Left ventricle myocardium inferior (tissue), 1 donor: ENCODE data around the gene PRMT1. TPM values are rescaled to one million over a fixed set of nuclear protein-coding genes. Genes with fewer than 3 reads are reported as not detected.
A peak's percentile ranks its signal among the peaks of the same experiment; 100 is the strongest.
"Not testable (repeated sequence)": the region's sequence is repeated elsewhere in the genome, so short reads cannot be mapped to it uniquely, and the experiment has no call there.

Source experiments
- DNase-seq: peaks from one replicate; pipeline ENCODE4 v3.0.0-alpha.2; 2020
- H3K27ac ChIP-seq: fragments of 200-600 bp; replicated peaks from 2 replicates; pipeline ENCODE4 v1.8.0; 2021
- H3K27me3 ChIP-seq: fragments of 200-600 bp; 2 replicates; pipeline ENCODE4 v1.8.0; 2021; ENCODE audit warnings: low read depth
- H3K36me3 ChIP-seq: fragments of 200-600 bp; 2 replicates; pipeline ENCODE4 v1.8.0; 2021
- H3K4me1 ChIP-seq: fragments of 200-600 bp; 2 replicates; pipeline ENCODE4 v1.8.0; 2021
- H3K4me3 ChIP-seq: fragments of 200-600 bp; 2 replicates; pipeline ENCODE4 v1.8.0; 2021; ENCODE audit warnings: mild to moderate bottlenecking, moderate library complexity
- H3K9me3 ChIP-seq: fragments of 200-600 bp; replicated peaks from 2 replicates; pipeline ENCODE4 v1.8.0; 2021
- intact Hi-C: fragments of 100-400 bp; cut with micrococcal nuclease; formaldehyde crosslinking; loops from one replicate; pipeline ENCODE4 v1.11.0; 2022
- microRNA-seq: library from miRNA; unstranded; fragments of <30 nt; microRNA quantifications from one replicate; pipeline ENCODE4 v1.2.0, GENCODE V29; 2020
- total RNA-seq: library from RNA; stranded (reverse); fragmentation: NEBNext Ultra II Directional; extraction: Animal tissue kit (Norgen Biotek cat#: 25700); gene quantifications from one replicate; pipeline ENCODE4 v1.2.1, GENCODE V29; 2021
- TF ChIP-seq, protein P1 (sequence below): fragments of 200-600 bp; IDR thresholded peaks from 2 replicates; pipeline ENCODE4 v1.8.0; 2021; ENCODE audit warnings: antibody characterized with exemption, mild to moderate bottlenecking, borderline replicate concordance
- donor health status: DM: no; HTN: yes; CAD: no; lungs with severe emphysema.

Gene PRMT1
- total RNA-seq, 1 donor from 2014 or later: 112 TPM

GRCh38 chr19:49718991-49719390 is 41.9 kb downstream of the PRMT1 start:
- no peak overlapping the region for H3K27ac ChIP-seq
- no peak overlapping the region for H3K4me3 ChIP-seq
- H3K27me3 ChIP-seq: no peaks in the 10 kb centered on the region
- DNase-seq: no peak
- H3K9me3 ChIP-seq: no peaks in the 10 kb centered on the region
- H3K36me3 ChIP-seq: no peaks in the 10 kb centered on the region
- H3K4me1 ChIP-seq: peaks cover 11% of the 10 kb centered on the region
- TF ChIP-seq, protein P1, sequence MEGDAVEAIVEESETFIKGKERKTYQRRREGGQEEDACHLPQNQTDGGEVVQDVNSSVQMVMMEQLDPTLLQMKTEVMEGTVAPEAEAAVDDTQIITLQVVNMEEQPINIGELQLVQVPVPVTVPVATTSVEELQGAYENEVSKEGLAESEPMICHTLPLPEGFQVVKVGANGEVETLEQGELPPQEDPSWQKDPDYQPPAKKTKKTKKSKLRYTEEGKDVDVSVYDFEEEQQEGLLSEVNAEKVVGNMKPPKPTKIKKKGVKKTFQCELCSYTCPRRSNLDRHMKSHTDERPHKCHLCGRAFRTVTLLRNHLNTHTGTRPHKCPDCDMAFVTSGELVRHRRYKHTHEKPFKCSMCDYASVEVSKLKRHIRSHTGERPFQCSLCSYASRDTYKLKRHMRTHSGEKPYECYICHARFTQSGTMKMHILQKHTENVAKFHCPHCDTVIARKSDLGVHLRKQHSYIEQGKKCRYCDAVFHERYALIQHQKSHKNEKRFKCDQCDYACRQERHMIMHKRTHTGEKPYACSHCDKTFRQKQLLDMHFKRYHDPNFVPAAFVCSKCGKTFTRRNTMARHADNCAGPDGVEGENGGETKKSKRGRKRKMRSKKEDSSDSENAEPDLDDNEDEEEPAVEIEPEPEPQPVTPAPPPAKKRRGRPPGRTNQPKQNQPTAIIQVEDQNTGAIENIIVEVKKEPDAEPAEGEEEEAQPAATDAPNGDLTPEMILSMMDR: no peak
- intact Hi-C loops: no loop called here

- intact Hi-C loops, H3K27ac ChIP-seq, H3K4me3 ChIP-seq, DNase-seq, H3K27me3 ChIP-seq, H3K36me3 ChIP-seq, H3K9me3 ChIP-seq: not testable (repeated sequence)
- H3K4me1 ChIP-seq: peaks cover 11% of the 10 kb centered on the region
These were observed 42.3 kb downstream of the PRMT1 start for GRCh38 chr19:49719420-49719819.

DNA sequence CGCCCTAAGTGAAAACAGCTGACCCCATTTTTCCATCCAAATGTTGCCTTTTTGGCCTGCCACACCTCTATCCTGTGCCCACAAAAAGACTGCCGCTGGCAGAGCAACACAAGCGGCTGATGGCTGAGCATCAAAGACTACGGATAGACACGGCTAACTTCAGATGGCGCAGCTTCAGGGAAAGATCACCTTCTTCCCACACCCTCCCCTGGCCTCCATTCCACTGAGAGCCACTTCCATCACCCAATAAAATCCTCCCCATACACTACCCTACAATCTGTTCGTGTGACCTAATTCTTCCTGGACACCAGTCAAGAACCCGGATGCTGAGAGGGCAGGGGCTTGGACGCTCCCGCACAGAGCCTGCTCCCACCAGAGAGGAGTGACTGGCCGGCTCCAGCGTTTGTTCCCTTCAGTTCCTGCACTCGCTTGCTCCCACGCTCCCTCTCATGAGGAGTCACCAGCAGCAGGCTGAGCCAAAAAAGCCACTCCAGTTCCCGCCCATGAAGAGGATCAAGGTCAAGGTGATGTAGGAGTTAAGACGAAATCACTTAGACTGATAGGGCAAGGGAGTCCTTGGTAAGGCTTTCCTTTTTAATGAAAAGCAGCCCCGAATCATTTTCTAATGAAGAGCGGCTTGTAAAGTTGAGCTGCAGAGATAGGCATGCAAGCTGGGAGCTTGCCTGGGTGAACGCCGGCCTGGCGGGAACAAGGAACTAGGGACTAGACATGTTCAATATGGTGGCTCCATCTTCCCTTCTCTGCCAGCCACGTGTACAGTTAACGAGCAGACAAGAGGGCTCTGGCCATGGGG is 50.4 kb downstream of the PRMT1 start:
- peak; percentile 65 for DNase-seq
- no peaks in the 10 kb centered on the region for H3K9me3 ChIP-seq

DNA sequence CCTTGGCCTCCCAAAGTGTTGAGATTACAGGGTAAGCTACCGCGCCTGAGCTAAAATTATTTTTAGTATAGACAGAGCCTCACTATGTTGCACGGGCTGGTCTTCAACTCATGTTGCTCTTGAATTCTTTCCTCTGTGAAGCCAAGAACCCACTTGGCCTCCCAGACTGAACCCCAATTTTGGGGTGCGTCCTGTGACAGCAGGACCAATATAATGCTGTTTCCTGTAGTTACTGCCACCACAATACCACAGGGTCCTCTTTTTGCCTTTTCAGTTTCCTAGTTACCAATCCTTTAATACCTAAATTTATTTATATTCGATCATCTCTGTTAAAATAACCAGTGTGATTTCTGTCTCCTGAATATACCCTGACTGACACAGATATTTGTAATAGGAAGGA is 53.1 kb downstream of the PRMT1 start:
- intact Hi-C loops: no loop called here
- H3K4me1 ChIP-seq: peaks cover 12% of the 10 kb centered on the region

More for the DNA sequence above, 50.4 kb downstream of the PRMT1 start:
- H3K36me3 ChIP-seq: no peaks in the 10 kb centered on the region
- no peaks in the 10 kb centered on the region for H3K27me3 ChIP-seq
- H3K4me3 ChIP-seq: peak overlapping the region; percentile 29
- H3K27ac ChIP-seq: peak overlapping the region; percentile 78
- intact Hi-C loops: no loop called here
- peaks cover 12% of the 10 kb centered on the region for H3K4me1 ChIP-seq
- TF ChIP-seq, protein P1: no peak

More for the DNA sequence above, 53.1 kb downstream of the PRMT1 start:
- Histone ChIP-seq H3K9me3 (no peaks in the 10 kb centered on the region), H3K4me3 (no peak overlapping the region), H3K36me3 (no peaks in the 10 kb centered on the region), H3K27me3 (no peaks in the 10 kb centered on the region), H3K27ac (no peak overlapping the region)
- TF ChIP-seq, protein P1: no peak
- DNase-seq: no peak

Small RNAs within 50 kb of the gene (microRNA-seq; reads per million reads assigned to microRNA genes)
- gene MIR5088: not detected

Other genes starting within 250 kb of the PRMT1 start
- gene SLC17A7, start 235.7 kb upstream of the PRMT1 start, total RNA-seq: 0.99 TPM
- gene PIH1D1, start 225.5 kb upstream of the PRMT1 start, total RNA-seq: 24.7 TPM
- 9.6 TPM for gene ALDH16A1, start 224.0 kb upstream of the PRMT1 start, total RNA-seq
- gene FLT3LG, start 203.1 kb upstream of the PRMT1 start, total RNA-seq: 3.1 TPM
- 1,308 TPM for gene RPL13A, start 189.7 kb upstream of the PRMT1 start, total RNA-seq
- 998 TPM for gene RPS11, start 180.8 kb upstream of the PRMT1 start, total RNA-seq
- gene FCGRT, start 164.6 kb upstream of the PRMT1 start, total RNA-seq: 80.9 TPM
- 7.5 TPM for gene RCN3, start 149.3 kb upstream of the PRMT1 start, total RNA-seq
- gene NOSIP, start 96.7 kb upstream of the PRMT1 start, total RNA-seq: 47.3 TPM
- 0.88 TPM for gene PRRG2, start 96.0 kb upstream of the PRMT1 start, total RNA-seq
- gene PRR12, start 86.1 kb upstream of the PRMT1 start, total RNA-seq: 15.5 TPM
- 116 TPM for gene RRAS, start 37.1 kb upstream of the PRMT1 start, total RNA-seq
- 38.8 TPM for gene SCAF1, start 35.1 kb upstream of the PRMT1 start, total RNA-seq
- gene IRF3, start 11.4 kb upstream of the PRMT1 start, total RNA-seq: 34.5 TPM
- 11.4 TPM for gene BCL2L12, start 11.3 kb upstream of the PRMT1 start, total RNA-seq
- 0.49 TPM for gene ADM5, start 12.3 kb downstream of the PRMT1 start, total RNA-seq
- gene CPT1C, start 13.8 kb downstream of the PRMT1 start, total RNA-seq: 2.5 TPM
- 0.38 TPM for gene TSKS, start 86.0 kb downstream of the PRMT1 start, total RNA-seq
- 65.5 TPM for gene AP2A1, start 89.7 kb downstream of the PRMT1 start, total RNA-seq
- 18.3 TPM for gene FUZ, start 136.0 kb downstream of the PRMT1 start, total RNA-seq
- gene MED25, start 141.0 kb downstream of the PRMT1 start, total RNA-seq: 65.8 TPM
- 104 TPM for gene PTOV1, start 173.9 kb downstream of the PRMT1 start, total RNA-seq
- 45.1 TPM for gene PNKP, start 190.3 kb downstream of the PRMT1 start, total RNA-seq
- gene AKT1S1, start 200.1 kb downstream of the PRMT1 start, total RNA-seq: 36.0 TPM
- gene TBC1D17, start 200.4 kb downstream of the PRMT1 start, total RNA-seq: 47.5 TPM
- gene IL4I1, start 219.6 kb downstream of the PRMT1 start, total RNA-seq: not detected